Prostate gland (tissue), 2 donors: Measurements from ENCODE around the gene PILRB. TPM values are rescaled to one million over a fixed set of nuclear protein-coding genes. Genes with fewer than 3 reads are reported as not detected.
"Not testable (repeated sequence)": the region's sequence is repeated elsewhere in the genome, so short reads cannot be mapped to it uniquely, and the experiment has no call there.

Source experiments
- DNase-seq: peaks from one replicate; pipeline ENCODE4 v3.0.0-alpha.2; 2019; ENCODE audit warnings: low spot score
- H3K27ac ChIP-seq, 2 donors: fragments of 200-600 bp; sonication (generic); 2 replicates each; pipeline ENCODE4 v1.5.1; 2017 to 2019
- H3K27me3 ChIP-seq: fragments of 200-600 bp; sonication (generic); replicated peaks from 2 replicates; pipeline ENCODE4 v1.5.1; 2019; ENCODE audit not compliant: insufficient read depth
- H3K36me3 ChIP-seq, 2 donors: fragments of 200-600 bp; sonication (generic); 1 replicate in 1 of 2; 2 replicates in 1 of 2; pipeline versions ENCODE4 v1.5.1 to v1.8.1; 2017 to 2019
- H3K4me1 ChIP-seq: fragments of 200-600 bp; sonication (generic); replicated peaks from 2 replicates; pipeline ENCODE4 v1.5.1; 2019
- H3K4me3 ChIP-seq, 2 donors: fragments of 200-600 bp; sonication (generic); 2 replicates each; pipeline ENCODE4 v1.5.1; 2017 to 2019
- H3K9me3 ChIP-seq: fragments of 200-600 bp; sonication (generic); 2 replicates; pipeline ENCODE4 v1.5.1; 2017
- POLR2A ChIP-seq: fragments of 450-650 bp; IDR thresholded peaks from one replicate; pipeline ENCODE4 v1.6.1; 2016; ENCODE audit warnings: antibody characterized with exemption, mild to moderate bottlenecking
- POLR2AphosphoS5 ChIP-seq: sonication (generic); formaldehyde crosslinking; IDR thresholded peaks from one replicate; pipeline ENCODE4 v1.6.1; 2017; ENCODE audit warnings: antibody characterized with exemption
- WGBS: methylation state at CpG from one replicate; pipeline ENCODE4 v1.1.5; 2018; 5-methylcytosine and 5-hydroxymethylcytosine counted together
- intact Hi-C: fragments of 100-400 bp; cut with DNase I; formaldehyde crosslinking; loops from one replicate; pipeline ENCODE4 v1.14.2; 2022
- total RNA-seq, 2 donors: library from RNA; depleted of rRNA; stranded (reverse); fragments of >200 nt; gene quantifications; one replicate each; pipeline ENCODE4 v1.1.0, GENCODE V29; 2016
- TF ChIP-seq, protein P1 (sequence below), 4 experiments: fragments of 200-600 bp in 2 of 4; fragments of 450-650 bp in 2 of 4; sonication (generic) in 2 of 4; IDR thresholded peaks; 1 replicate in 3 of 4; 2 replicates in 1 of 4; pipeline ENCODE4 v1.5.1; 2016 to 2019; ENCODE audit warnings: antibody characterized with exemption in 4 of 4, mild to moderate bottlenecking in 2 of 4, moderate library complexity in 2 of 4

The PILRB gene
- total RNA-seq, 2 donors from 2014 or later, result 72.4 to 120 TPM

DNA sequence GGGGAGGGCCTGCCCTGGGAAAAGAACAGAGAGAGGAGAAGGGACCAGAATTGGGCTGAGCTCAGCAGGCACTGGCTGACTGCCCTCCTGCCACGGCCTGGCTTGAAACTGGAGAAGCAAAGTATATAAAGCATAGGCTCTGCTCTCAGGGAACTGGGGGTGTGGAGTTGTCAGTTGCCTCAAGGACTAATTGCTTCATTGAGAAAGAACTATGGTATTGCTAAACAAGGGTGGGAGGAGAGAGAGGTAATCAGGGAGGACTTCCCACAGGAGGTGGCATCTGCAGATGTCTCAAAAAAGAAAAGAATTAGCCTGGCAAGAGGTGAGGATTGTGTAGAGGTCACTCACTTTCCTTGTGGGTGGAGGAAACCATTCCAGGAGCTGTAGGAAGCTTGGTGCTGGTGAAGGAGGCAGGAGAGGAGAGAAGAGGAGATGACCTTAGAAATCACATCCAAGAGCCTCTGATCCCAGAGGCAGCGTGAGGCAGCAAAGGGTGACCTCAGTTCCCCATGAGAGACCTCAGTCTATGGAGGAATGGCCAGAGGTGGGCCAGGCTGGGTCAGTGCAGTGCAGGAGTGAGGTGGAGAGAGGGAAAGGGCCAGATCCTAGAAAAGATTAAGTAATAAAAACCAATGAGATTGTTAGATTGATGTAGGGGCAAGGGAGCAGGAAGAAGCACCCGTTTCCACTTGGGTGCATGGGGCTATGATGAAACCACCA is 2.4 kb downstream of the PILRB start:
- Histone ChIP-seq H3K4me3 (no peak overlapping the region), H3K27ac (no peak overlapping the region), H3K4me1 (no peaks in the 10 kb centered on the region), H3K9me3 (no peaks in the 10 kb centered on the region), H3K27me3 (no peaks in the 10 kb centered on the region), H3K36me3 (peaks cover 2 to 26% of the 10 kb centered on the region in 2 donors)
- TF ChIP-seq, protein P1, sequence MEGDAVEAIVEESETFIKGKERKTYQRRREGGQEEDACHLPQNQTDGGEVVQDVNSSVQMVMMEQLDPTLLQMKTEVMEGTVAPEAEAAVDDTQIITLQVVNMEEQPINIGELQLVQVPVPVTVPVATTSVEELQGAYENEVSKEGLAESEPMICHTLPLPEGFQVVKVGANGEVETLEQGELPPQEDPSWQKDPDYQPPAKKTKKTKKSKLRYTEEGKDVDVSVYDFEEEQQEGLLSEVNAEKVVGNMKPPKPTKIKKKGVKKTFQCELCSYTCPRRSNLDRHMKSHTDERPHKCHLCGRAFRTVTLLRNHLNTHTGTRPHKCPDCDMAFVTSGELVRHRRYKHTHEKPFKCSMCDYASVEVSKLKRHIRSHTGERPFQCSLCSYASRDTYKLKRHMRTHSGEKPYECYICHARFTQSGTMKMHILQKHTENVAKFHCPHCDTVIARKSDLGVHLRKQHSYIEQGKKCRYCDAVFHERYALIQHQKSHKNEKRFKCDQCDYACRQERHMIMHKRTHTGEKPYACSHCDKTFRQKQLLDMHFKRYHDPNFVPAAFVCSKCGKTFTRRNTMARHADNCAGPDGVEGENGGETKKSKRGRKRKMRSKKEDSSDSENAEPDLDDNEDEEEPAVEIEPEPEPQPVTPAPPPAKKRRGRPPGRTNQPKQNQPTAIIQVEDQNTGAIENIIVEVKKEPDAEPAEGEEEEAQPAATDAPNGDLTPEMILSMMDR (IDR thresholded peaks at IDR 0.05), result no peak
- TF ChIP-seq POLR2A, result no peak
- TF ChIP-seq POLR2AphosphoS5, result no peak
- intact Hi-C loops, result no loop called here
- DNase-seq, result no peak
- WGBS, result 87% methylated on average over 3 of the region's 3 CpGs

DNA sequence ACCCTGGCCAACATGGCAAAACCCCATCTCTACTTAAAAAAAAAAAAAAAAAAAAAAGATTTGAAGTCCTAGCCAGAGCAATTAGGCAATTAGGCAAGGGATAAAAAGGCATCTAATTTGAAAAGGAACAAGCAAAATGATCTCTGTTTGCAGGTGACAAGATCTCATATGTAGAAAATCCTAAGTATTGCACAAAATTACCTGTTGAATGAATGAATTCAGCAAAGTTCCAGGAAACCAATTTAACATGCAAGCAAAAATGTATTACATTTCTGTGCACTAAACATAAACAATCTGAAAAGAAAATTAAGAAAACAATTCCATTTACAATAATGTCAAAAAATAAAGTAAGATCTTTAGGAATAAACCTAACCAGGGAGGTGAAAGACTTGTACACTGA is 5.2 kb downstream of the PILRB start:
- H3K36me3 ChIP-seq, result peaks cover 2 to 26% of the 10 kb centered on the region in 2 donors

GRCh38 chr7:100363797-100364196 is 5.9 kb downstream of the PILRB start:
- intact Hi-C loops, DNase-seq, H3K27me3 ChIP-seq, H3K4me3 ChIP-seq, H3K4me1 ChIP-seq, H3K9me3 ChIP-seq, H3K27ac ChIP-seq: not testable (repeated sequence)
- peaks cover 2 to 26% of the 10 kb centered on the region in 2 donors for H3K36me3 ChIP-seq
- WGBS, result 97% methylated on average over 7 of the region's 7 CpGs

More for the DNA sequence above, 5.2 kb downstream of the PILRB start:
- no peaks in the 10 kb centered on the region for H3K9me3 ChIP-seq
- H3K4me3 ChIP-seq, result no peak overlapping the region
- TF ChIP-seq, protein P1 (IDR thresholded peaks at IDR 0.05), result no peak
- TF ChIP-seq POLR2A (no peak), POLR2AphosphoS5 (no peak)
- intact Hi-C loops, result no loop called here
- no peaks in the 10 kb centered on the region for H3K4me1 ChIP-seq
- DNase-seq, result no peak
- H3K27ac ChIP-seq, result no peak overlapping the region
- no peaks in the 10 kb centered on the region for H3K27me3 ChIP-seq

DNA sequence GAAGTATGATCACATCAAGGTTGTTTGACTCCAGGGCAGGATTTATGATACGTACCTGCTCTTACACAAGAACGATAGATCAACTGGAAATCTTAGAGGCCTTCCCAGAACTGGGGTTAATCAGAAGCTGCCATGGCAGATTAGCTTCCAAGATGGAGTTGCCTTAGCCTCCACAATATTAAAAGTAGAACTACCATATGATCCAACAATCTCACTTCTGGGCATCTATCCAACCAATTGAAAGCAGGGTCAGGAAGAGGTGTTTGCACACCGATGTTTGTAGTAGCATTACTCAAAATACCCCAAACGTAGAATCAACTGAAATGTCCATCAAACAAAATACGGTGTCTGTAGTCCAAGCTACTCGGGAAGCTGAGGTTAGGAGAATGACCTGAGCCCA is 6.6 kb downstream of the PILRB start:
- Histone ChIP-seq H3K27ac (no peak overlapping the region), H3K9me3 (no peaks in the 10 kb centered on the region), H3K4me3 (no peak overlapping the region), H3K27me3 (no peaks in the 10 kb centered on the region), H3K4me1 (no peaks in the 10 kb centered on the region), H3K36me3 (peaks cover 2 to 20% of the 10 kb centered on the region in 2 donors)
- intact Hi-C loops, result no loop called here
- whole genome bisulfite sequencing, result 91% methylated on average over 6 of the region's 6 CpGs
- TF ChIP-seq POLR2A (no peak), POLR2AphosphoS5 (no peak)
- TF ChIP-seq, protein P1 (IDR thresholded peaks at IDR 0.05), result no peak
- DNase-seq, result no peak

DNA sequence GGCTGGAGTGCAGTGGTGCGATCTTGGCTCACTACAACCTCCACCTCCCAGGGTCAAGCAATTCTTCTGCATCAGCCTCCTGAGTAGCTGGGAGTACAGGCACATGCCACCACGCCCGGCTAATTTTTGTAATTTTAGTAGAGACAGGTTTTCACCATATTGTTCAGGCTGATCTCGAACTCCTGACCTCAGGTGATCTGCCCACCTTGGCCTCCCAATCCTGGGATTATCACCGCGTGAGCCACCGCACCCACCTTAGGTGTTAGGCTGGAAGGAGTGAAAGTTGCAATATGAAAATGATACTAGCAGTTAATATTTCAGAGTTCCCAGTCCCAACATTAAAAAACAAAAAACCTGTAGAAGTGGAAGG is 8.1 kb downstream of the PILRB start:
- H3K4me1 ChIP-seq, intact Hi-C loops, H3K27me3 ChIP-seq, H3K27ac ChIP-seq, H3K36me3 ChIP-seq, H3K4me3 ChIP-seq, H3K9me3 ChIP-seq, DNase-seq: not testable (repeated sequence)
- 95% methylated on average over 7 of the region's 7 CpGs for WGBS
